Measurements from ENCODE around the gene CRYBB3.

The CRYBB3 gene

DNA sequence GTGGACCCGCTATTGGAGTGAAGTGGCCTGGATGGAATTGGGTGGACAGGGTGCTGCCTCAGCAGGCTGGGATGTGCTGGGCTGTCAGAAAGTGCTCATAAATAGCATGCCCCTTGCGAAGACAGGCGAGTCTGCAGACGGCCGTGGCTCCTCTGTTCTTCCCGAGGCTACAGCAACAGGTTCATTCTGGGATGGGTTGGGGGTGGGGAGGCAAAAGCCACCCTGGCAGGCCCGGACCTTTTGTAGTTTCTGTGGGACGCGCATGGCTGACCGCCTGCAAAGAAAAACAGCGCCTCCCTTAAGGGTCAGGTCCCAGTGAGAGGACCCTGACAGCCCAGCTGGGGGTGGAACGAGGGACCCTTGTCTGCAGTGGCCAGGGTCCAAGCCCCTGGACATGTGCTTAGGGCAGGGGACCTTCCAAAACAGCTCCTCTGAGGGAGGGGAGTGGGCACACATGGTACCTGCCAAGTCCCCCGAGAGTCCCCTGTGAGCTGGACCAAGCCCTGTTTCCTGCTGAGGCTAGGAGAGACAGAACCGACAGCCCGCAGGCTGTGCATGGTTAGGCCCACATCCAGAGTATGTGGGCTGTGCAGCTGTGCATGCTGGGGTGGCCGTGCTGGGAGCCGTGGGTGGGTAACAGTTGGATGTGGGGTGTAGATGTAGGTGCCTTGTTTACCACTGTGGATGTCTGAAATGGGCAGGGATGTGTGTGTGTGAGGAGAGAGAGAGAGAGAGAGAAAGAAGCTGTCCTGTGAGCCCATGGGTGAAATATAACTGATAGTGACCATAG lies at the start of gene CRYBB3:
CRYBB3 (plus strand) TSS at position 128 of the 790 bp plus-strand sequence. CDS start 1,539 bp downstream, outside the sequence.
- no peak for DNase-seq

DNA sequence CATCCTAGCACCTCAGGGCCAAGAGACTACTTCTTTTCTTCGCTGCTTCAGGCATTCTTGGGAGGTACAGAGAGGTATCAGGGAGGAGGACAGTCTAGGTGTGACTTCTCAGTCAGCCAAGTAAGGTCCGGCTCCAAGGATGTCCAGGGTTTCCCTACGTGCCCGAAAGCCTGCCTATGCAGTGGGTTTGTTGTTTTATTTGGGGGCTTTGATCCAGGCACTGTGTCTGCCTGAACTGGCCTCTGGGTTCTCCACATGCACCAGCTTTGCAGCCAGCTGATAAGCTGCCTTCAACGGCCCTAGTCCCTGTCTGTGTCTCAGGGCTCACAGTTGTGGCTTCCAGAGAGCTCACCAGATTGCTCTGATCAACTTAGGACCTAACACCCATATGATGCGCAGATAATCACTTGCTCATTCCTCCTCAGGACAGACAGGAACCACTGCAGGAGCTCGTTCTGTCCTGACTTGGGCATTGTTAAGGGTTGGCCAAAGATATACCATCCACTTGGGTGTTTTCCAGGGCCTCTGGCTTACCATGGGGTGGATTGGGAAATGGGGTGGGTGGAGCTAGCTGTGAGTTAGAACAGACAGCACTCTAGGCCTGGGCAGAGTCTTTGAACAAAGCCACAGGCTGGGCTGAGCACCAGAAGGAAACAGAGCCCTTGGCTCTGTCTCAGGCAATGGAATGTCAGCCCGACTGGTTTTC lies 45.5 kb upstream of the CRYBB3 start:
- no peak for DNase-seq

GRCh38 chr22:25154667-25154999 lies 45.0 kb upstream of the CRYBB3 start:
- no peak for DNase-seq

GRCh38 chr22:25156736-25157135 lies 42.9 kb upstream of the CRYBB3 start:
- no peak for DNase-seq

DNA sequence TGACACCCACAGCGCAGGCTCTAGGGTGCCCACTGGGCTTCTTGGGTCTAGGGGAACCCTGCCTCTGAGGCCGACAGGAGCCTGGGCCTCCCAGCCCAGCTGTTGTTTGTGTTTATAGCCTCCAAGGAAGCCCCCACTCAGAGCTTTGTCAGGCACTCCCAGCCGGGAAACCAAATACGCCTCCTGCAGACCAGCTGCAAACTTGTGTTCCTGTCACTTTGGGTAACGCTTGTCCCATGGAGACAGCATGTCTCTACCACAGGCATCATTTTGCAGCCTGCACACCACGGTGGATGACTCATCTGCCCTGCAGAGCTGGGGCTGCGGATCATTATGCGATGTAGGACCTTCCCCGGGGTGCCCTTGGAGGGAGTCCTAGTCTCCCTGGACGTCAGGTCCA lies 40.6 kb upstream of the CRYBB3 start:
- DNase-seq, result no peak

DNA sequence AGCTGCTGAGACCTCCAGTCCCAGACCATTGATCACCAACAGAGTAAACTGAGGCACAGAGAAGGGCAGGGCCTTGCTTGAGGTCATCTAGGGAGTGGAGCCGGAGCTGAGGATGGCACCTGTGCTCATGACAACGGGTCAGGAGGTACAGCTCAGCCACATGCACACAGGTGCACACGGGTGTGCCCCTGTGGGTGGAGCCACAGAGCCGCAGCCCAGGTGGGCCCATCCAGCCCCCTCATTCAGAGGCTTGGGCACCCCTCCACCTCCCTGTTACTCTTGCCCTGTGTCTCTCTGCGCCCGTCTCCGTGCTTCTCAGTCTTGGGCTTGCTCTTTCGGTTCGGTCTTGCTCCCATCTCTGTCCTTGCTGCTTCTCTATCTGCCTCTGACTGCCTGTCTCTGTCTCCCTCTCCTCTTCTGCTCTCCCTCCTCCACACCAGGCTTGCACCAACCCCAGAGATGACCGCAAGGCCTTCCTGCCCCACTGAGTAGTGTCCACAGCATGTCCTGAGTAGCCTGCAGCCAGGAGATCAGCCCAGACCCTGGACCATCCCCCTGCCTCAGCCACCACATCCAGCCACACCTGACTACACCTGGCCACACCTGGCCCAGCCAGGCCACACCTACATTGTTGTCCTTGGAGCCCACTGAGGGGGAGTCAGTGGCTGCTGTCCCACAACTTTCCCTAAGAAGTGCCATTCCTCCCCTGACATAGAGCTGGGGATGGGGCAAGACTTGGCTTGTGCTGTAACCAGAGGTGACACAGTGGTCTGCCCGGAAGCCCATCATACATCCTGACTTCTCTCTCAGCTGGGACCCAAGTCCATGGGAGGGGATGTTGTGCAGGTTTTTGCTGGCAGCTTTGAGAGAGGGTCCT lies 39.3 kb upstream of the CRYBB3 start:
- DNase-seq, result no peak

DNA sequence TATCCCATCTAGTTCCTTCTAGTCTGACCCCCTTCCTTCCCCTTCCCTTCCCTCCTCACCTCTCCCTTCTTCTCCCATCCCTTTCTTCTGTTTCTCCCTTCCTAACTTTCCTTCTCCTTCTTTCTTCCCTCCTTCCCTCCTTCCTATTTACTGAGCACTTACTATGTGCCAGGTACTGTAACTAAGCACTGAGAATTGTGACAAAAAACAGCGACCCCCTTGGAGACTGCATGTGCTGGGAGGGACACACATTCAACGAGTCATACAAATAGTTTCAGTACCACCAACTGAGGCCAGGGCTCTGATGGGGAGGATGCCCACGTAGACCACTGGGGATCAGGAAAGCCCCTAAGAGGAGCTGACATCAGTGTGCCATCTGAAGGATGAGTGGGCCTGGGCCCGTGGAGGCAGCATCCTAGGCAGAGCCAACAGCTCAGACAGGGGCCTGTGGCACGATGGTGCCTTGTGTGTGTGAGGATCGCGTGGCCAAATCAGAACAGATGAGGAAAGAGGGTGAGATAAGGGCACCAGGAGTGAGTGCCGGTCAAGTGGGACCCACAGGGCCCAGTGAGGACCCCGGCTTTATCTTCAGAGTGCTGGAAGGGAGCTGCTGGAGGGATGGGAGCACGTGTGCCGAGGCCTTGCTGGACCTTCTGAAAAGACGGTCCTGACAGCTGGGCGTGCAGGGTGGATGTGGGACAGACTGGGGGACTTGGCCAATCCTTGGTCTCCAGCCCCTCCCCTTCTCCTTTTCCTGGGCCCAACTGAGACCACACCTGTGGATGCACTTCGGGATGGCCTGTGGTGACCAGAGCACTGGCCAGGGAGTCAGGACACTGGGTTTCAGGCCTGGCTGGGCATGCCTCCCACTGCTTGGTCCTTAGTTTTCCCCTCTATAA lies 38.4 kb upstream of the CRYBB3 start:
- no peak for DNase-seq

DNA sequence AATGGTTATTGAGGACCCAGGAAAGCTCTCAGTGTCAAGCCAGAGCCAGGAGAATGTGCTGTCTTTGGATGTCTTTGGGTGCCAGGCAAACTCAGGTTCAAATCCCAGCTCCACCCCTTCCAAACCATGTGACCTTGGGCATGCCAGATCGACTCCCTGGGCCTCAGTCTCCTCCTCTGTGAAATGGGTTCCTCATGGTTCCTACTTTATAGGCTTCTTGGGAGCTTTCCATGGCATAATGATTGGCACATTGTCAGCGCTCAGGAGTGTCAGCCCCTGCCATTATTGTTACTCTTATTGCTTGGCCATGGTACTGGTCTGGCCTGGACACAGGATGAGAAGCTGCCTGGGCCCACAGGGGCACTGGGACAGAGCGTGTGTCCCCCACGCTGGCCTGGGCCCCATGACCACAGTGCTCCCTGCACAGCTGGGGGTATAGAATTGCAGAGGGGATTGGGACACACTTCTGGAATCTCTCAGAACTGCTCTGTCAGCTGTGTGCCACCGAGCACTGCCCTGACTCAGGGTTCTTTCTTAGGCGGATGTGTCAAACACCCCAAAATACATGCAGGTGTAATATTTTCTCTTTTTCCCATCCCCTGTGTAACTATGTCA lies 37.6 kb upstream of the CRYBB3 start:
- no peak for DNase-seq

- no peak for DNase-seq
Measured at GRCh38 chr22:25162561-25162960, 37.1 kb upstream of the CRYBB3 start.

DNA sequence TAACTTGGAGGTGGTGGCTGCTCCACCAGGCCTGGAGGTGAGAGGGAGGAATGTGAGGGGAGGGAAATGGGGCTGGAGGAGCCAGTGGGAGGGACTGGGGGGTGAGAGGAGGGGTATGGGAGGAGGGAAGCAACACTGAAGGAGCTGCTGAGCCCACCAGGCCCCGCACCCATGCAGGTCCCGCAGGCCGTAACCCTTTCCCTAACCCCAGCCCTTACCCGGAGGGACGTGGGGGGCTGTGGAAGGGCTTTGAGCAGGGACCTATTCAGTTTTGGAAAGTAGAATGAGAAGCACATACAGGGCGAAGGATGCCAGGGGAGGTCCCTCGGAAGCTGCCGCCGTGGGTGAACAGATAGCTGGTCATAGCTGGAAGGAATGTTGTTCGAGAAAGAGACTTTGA lies 33.9 kb upstream of the CRYBB3 start:
- DNase-seq, result no peak

- no peak for DNase-seq
Measured at GRCh38 chr22:25166266-25167040, 33.2 kb upstream of the CRYBB3 start.

GRCh38 chr22:25167082-25167481 lies 32.6 kb upstream of the CRYBB3 start:
- DNase-seq, result no peak

DNA sequence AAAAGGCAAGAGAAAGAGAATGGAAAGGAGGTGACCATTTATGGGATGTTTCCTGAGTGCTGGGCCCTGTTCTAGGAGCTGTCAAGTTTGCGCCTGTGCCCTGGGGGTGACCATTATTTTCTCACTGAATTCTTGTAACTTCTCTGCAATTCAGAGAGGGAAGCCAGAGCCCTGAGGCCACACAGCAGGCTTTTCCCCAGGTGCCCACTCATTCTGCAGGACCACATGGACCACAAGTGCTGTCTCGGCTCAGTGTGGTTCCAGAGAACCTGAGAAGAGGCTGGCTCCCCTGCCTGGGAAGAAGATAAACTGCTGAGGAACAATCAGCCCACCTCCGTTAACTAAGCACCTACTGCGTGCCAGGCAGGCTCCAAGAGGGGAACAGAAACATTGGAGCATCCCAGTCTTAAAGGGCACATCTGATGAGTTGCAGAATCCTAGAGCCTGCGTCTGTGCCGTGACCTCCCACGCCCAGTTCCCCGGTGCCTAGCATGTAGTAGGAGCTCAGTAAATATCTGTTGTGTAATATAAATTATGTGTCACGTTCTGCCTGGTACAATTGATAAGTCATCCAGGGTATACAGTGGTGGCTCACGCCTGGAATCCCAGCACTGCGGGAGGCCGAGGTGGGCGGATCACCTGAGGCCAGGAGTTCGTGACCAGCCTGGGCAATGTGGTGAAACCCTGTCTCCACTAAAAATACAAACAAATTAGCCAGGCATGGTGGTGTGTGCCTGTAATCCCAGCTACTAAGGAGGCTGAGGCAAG lies 31.6 kb upstream of the CRYBB3 start:
- DNase-seq, result no peak

- no peak for DNase-seq
Measured at GRCh38 chr22:25169278-25170031, 30.2 kb upstream of the CRYBB3 start.

DNA sequence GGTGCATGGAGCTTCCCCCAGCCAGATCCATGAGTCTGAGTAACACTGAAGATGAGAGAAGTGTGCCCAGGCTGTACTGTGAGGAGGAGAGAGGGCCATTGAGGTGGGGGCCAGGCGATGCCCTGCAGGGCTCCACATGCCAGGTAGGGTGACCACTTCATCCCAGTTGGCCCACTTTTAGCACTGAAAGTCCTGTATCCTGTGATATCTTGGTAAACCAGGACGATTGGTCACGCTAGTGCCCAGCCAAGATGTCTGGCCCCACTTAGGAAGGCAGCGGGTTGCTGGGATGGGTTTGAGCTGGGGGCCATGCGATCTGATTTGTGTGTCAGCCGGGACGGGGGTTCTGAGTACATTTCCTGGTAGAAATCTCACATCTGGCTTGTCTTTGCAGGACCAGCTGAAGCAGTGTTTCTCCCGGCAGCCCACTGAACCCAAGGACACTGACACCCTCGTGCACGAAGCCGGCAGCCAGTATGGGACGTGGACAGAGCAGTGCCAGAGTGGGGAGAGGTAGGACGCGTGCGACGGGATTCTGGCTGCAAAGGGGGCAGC lies 29.2 kb upstream of the CRYBB3 start:
- DNase-seq, result no peak

- DNase-seq, result peak; percentile 16
Measured at GRCh38 chr22:25172153-25172552, 27.5 kb upstream of the CRYBB3 start.

- DNase-seq, result no peak
Measured at GRCh38 chr22:25174156-25174887, 25.3 kb upstream of the CRYBB3 start.

DNA sequence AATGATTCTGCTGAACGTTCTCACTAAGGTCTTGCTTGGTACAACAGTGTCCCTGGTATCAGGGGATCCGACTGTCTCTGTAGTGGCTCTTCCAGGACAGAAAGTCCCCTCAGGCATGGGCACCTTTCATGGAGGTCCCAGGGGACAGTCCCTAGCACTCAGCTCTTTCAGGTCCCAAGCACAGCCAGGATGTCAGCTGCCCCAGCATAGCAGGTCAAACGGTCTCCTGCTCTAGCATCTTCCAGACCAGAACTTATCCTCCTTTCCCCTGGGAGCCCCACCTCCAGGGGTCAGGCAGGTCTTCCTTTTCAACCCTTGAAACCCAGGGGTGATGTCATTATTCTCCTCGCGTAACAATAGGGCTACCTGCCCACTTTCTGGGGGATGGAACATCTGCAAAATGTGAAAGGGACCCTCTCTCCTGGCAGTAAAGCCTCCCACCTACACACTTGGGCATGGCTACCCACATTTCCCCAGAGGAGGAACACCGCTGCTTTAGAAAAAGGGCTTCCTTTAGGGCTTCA lies 24.7 kb upstream of the CRYBB3 start:
- no peak for DNase-seq
